ENCODE data around the gene KRTAP4-4.
"Not testable (repeated sequence)": the region's sequence is repeated elsewhere in the genome, so short reads cannot be mapped to it uniquely, and the experiment has no call there.

Gene KRTAP4-4

GRCh38 chr17:41147531-41148204 lies 12.9 kb downstream of the KRTAP4-4 start:
- no peak for DNase-seq

GRCh38 chr17:41145261-41145660 lies 15.3 kb downstream of the KRTAP4-4 start:
- no peak for DNase-seq

GRCh38 chr17:41144846-41145245 lies 15.7 kb downstream of the KRTAP4-4 start:
- no peak for DNase-seq

- no peak for DNase-seq
These were observed 19.2 kb downstream of the KRTAP4-4 start for GRCh38 chr17:41141361-41141760.

- DNase-seq, result peak; percentile 35 to 36
These were observed 20.0 kb downstream of the KRTAP4-4 start, which contains the start of gene KRTAP4-6 for GRCh38 chr17:41140360-41141131. KRTAP4-6 (minus strand) TSS chr17:41140544; CDS start chr17:41140487, 57 bp downstream.

- not testable (repeated sequence) for DNase-seq
These were observed 20.7 kb downstream of the KRTAP4-4 start for GRCh38 chr17:41139865-41140264.

- no peak for DNase-seq
These were observed 26.4 kb downstream of the KRTAP4-4 start for GRCh38 chr17:41133880-41134735.

GRCh38 chr17:41131979-41132378 lies 28.6 kb downstream of the KRTAP4-4 start:
- no peak for DNase-seq

- DNase-seq, result no peak
These were observed 33.2 kb downstream of the KRTAP4-4 start for GRCh38 chr17:41127371-41127770.

- DNase-seq, result no peak
These were observed 34.1 kb downstream of the KRTAP4-4 start for GRCh38 chr17:41126412-41126811.

- no peak for DNase-seq
These were observed 35.5 kb downstream of the KRTAP4-4 start for GRCh38 chr17:41125064-41125463.

GRCh38 chr17:41123991-41124371 lies 36.6 kb downstream of the KRTAP4-4 start, which contains the start of gene KRTAP4-12:
KRTAP4-12 (minus strand) TSS chr17:41124182; CDS start chr17:41124122, 60 bp downstream.
- not testable (repeated sequence) for DNase-seq

GRCh38 chr17:41123292-41123990 lies 37.1 kb downstream of the KRTAP4-4 start:
- DNase-seq, result not testable (repeated sequence)

GRCh38 chr17:41121742-41122141 lies 38.8 kb downstream of the KRTAP4-4 start:
- no peak for DNase-seq

- DNase-seq, result not testable (repeated sequence)
These were observed 40.6 kb downstream of the KRTAP4-4 start for GRCh38 chr17:41119696-41120690.

- DNase-seq, result no peak
These were observed 41.8 kb downstream of the KRTAP4-4 start for GRCh38 chr17:41118721-41119120.

- not testable (repeated sequence) for DNase-seq
These were observed 42.6 kb downstream of the KRTAP4-4 start, which contains the start of gene KRTAP4-11 for GRCh38 chr17:41117846-41118386. KRTAP4-11 (minus strand) TSS chr17:41118373; CDS start chr17:41118315, 58 bp downstream.

- DNase-seq, result peak; percentile 3 to 20
These were observed 44.3 kb downstream of the KRTAP4-4 start for GRCh38 chr17:41116297-41116696.

GRCh38 chr17:41111151-41111885 lies 49.2 kb downstream of the KRTAP4-4 start:
- no peak for DNase-seq

Data from inflammatory macrophage treated with lipopolysaccharide for 1 hour (primary cell).